Cardiac fibroblast (primary cell): ENCODE results near the gene NLGN3.

Experiments
- DNase-seq, 2 donors: peaks; one replicate each; pipeline versions ENCODE4 v3.0.0 to v3.0.0-alpha.2; 2010; ENCODE audit warnings: low read depth in 2 of 2
- H3K4me3 ChIP-seq, 2 donors: replicated peaks in 1 of 2; 1 replicate in 1 of 2; 2 replicates in 1 of 2; pipeline ENCODE4 v1.5.1; 2011; ENCODE audit warnings: low read depth in 2 of 2, low read length in 2 of 2, mild to moderate bottlenecking in 2 of 2, moderate library complexity in 1 of 2
- TF ChIP-seq, protein P1 (sequence below): IDR thresholded peaks from one replicate; pipeline ENCODE4 v1.5.1; 2011; ENCODE audit warnings: low read depth, mild to moderate bottlenecking, low read length, inconsistent platforms

Gene NLGN3

DNA sequence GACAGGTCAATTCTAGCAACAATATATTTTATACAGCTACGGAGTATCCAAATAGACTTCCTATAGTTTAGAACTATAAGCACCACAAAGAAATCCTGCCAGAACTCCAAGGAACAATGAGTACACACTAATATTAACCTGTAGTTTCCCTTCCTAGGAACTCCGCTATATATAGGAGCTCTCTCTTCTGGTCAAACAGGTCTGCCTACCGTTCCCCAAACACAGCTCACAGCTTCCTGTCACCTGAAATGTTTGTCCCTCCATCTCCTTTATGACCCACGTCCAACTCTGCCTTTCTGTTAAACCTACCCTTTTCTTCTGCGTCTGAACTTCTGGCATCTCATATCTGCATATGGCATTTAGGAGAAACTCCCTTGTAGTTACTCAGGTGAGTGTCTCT lies 67.9 kb downstream of the NLGN3 start:
- TF ChIP-seq, protein P1, sequence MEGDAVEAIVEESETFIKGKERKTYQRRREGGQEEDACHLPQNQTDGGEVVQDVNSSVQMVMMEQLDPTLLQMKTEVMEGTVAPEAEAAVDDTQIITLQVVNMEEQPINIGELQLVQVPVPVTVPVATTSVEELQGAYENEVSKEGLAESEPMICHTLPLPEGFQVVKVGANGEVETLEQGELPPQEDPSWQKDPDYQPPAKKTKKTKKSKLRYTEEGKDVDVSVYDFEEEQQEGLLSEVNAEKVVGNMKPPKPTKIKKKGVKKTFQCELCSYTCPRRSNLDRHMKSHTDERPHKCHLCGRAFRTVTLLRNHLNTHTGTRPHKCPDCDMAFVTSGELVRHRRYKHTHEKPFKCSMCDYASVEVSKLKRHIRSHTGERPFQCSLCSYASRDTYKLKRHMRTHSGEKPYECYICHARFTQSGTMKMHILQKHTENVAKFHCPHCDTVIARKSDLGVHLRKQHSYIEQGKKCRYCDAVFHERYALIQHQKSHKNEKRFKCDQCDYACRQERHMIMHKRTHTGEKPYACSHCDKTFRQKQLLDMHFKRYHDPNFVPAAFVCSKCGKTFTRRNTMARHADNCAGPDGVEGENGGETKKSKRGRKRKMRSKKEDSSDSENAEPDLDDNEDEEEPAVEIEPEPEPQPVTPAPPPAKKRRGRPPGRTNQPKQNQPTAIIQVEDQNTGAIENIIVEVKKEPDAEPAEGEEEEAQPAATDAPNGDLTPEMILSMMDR, result no peak
- no peak for DNase-seq
- no peak overlapping the region for H3K4me3 ChIP-seq

DNA sequence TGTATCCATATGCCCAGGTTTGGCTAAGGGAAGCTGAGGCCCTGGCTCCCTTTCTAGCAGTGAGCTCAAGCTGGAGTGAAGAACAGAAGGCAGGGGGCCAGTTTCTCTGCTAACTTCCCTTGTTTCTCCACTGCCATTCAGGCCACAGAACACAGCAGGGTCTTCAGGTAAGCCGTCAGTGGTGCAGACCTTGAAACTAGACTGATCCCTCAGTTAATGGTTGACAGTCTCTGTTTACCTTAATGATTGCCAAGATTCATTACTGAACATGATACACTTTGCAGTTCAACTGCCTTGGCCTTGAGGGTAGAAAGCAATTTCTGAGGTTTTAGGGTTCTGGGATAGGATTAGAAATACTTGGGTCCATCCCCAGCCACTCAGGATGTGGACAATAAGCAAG lies 69.5 kb downstream of the NLGN3 start:
- H3K4me3 ChIP-seq, result no peak overlapping the region
- DNase-seq, result no peak
- TF ChIP-seq, protein P1, result no peak

DNA sequence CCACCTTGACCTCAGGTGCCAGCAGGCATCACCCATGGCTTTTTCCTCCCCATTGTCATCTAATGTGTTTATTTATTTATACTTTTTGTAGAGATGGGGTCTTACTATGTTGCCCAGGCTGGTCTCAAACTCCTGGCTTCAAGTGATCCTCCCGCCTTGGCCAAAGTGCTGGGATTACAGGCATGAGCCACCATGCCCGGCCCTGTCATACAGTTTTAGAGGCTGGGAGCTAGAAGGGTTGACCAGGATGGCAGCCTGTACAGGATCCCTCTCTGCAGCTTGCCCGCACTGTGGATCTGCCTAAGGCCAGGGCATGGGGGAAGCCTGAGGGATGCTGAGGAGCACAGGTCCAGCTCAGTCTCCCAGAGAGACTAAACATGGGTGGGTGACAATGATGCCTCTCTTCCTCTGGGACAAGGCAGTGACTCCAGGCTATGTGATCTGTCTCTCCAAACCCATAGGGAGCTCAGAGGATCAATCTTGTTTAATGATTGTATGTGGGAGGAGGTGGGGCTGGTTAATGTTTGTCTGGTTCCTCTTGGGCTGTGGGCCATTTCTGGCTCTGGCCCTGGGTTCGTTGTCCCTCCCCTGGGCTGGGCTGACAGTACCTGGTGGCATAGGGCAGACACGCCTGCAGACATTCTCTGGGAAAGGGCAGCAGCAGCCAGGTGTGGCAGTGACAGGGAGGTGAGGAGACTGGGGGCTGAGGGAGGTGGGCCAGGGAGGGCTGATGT lies 70.1 kb downstream of the NLGN3 start:
- TF ChIP-seq, protein P1, result no peak
- DNase-seq, result no peak
- no peak overlapping the region for H3K4me3 ChIP-seq

DNA sequence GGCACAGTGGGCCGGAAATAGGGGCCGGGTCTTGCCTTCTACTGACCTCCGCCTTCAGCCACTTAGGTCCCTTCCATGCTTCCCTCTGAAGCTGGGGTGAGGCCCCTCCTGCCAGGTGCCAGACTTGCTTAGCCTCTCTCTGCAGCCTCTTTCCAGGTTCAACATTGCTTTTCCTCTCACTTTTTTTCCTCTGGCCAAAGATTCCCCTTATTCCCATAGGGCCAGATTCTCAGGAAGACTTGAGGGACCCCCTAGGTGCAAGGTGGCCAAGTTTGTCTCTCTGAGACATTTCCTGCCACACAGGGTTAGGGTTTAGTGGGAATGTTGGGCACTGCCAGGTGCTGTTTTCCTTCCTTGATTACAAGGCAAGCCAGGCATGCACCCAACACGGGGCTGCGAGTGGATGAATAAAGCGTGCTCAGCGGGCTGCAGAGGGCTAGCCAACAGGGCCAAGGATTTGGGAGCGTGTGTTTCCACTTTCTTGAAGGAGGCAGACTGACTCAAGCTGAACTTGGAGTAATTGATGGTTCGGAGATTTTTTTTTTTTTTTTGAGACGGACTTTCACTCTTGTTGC lies 70.8 kb downstream of the NLGN3 start:
- no peak for DNase-seq
- no peak overlapping the region for H3K4me3 ChIP-seq
- TF ChIP-seq, protein P1, result no peak

DNA sequence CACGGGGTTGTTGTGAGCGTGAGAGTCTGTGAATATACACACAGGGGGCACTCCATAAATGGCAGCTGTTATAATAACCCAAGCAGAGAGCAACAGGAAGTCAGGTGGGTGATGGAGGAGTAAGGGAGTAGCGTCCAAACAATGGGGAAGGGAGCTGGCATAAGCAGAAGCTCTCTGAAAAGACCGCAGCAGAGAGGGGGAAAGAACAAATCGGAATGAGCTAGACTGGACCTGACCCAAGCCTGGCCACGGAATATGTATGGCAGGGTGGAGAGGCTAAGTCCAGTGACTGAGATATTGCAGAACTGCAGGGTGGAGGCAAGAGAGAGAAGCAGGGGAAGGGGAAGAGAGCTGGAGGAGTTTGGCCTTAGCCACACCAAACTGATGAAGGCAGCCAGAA lies 71.8 kb downstream of the NLGN3 start:
- DNase-seq, result no peak
- no peak overlapping the region for H3K4me3 ChIP-seq
- TF ChIP-seq, protein P1, result no peak

DNA sequence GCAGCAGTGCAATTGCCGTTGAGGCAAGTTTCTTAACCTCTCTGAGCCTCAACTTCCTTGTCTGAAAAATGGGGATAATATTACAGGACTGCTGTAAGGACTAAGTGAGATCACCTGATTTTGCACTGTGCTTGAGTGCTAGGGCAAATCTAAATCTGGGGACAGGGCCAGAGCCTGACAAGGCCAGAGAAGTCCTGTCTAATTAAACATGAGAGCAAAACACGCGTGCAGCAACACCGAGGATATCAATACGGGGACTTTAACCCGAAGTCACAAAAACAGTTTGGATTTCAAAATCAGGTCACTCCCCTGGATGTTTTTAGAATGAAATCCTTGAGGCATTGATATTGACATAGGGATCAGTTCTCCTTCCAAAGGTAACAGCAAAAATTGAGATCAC lies 72.7 kb downstream of the NLGN3 start:
- DNase-seq, result no peak
- H3K4me3 ChIP-seq, result no peak overlapping the region
- TF ChIP-seq, protein P1, result no peak
